NCI-H2171 treated with DMSO at 0.1 percent for 48 hours (cell line): Measurements from ENCODE around the gene AGPAT4.
"Not testable (repeated sequence)": the region's sequence is repeated elsewhere in the genome, so short reads cannot be mapped to it uniquely, and the experiment has no call there.

Experiments used
- DNase-seq: peaks from one replicate; lab custom pipeline; 2025; lab: John Stamatoyannopoulos, UW

The AGPAT4 gene

DNA sequence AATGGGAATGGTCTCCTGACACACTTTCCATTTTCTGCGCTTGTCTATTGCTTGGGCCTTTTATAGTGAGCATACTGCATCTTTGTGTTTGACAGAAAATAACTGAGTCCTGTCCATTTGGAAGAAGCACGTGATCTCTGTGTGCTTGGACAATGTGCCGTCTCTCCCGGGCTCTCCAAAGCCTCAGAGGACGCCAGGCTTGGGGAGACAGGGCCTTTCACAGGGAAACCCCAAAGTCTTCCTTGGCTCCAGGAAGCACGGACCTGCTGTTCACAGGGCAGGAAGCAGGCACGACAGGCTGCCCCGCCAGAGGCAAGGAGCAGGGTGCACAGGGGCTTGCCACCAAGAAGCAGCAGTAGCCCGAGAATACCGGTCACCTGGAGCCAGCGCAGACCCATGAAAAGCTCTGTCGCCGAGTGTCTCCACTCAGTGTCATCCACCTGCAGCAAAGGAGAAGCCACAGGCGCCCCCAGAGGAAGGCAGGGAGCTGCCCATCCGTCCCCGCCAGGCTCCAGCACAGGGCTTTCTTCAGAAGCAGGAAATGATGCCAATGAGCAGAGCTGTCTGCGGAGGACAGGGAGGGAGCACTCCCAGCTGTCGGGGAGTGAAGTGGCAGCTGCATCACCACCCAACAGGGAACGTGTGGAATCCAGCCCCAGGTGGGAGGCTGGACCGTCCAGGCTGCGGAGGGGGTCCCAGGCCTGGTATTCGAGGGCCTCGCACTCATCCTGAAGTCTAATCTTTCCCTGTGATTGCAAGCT lies 135.1 kb downstream of the AGPAT4 start:
- DNase-seq, result no peak

- no peak for DNase-seq
These were observed 135.9 kb downstream of the AGPAT4 start for GRCh38 chr6:161137839-161138542.

DNA sequence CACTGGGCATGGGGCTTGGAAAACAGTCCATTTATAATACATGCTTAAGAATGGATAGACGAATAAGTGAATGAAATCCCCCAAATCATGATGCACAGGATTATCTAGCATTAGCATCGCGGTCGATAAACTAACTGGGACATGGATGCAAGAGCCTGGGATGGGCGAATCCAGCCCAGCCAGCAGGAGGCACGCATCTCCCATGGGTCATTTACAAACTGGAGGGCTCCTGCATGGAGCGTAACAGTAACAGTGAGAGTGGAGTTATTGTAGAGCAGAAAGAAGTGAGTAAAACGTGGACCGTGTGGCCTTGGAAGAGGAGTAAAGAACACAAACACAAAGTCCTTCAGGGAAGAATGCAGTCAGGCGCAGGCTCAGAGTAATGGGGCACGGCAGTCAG lies 136.5 kb downstream of the AGPAT4 start:
- DNase-seq, result no peak

DNA sequence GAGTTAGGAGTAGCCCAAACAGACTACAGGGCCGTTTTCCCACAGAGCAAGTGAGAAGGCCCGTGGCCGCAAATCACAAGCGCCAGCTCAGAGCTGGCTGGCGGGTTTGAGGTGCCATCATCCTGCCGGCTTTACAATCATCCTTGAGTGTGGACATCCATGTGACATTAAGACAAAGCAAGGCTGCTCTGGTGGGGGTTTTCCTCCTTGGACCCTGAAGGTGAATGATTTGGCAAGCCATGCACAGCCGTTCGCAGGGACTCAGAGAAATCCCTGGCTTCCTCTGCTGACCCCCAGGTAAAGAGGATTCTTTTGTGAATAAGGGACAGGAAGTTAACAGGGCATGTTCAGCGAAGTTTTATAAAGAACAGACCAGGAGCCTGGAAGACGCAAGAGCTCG lies 137.2 kb downstream of the AGPAT4 start:
- no peak for DNase-seq

DNA sequence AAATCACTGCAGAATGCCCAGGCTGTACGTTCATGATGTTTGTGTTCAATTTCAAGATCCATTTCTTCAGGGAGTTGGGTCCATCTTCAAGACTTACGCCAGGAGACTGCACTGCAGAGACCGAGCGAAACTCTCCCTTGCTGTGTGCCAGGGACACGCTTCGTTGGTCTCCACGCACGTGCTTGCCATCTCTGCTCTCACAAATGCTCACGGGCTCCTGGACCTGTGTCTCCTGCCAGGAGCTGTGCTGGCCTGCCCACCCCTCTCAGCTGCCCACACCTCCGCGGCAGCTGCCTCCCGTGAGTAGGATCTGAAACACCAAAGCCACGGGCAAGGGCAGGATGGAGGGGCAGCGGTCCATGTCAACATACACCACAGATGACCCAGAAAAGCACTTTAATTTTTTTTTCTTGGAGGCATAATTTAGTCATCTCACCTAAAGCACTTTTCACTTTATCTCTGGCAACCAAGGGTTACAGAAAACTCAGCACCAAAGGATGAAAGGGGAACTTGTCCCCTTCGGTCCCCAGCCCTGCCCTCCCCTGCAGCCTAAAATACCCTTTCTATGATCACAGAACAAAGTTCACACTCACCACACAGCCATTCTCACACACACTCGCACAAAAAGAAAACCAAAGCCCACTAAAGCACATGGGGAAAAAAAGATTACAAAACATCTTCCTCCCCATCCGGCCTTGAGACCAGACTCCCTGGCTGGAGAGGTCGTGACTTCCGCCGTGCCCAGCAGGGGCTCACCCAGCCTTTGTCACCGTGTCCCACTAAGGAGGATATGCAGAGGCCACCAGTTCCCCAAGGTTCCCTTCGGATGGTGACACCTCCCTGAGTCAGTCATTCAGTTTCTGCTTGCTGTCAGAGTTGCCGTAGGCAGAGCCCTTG lies 137.9 kb downstream of the AGPAT4 start:
- no peak for DNase-seq

- DNase-seq, result no peak
These were observed 139.1 kb downstream of the AGPAT4 start for GRCh38 chr6:161134550-161135298.

GRCh38 chr6:161133963-161134362 lies 139.9 kb downstream of the AGPAT4 start:
- DNase-seq, result no peak

GRCh38 chr6:161132384-161132783 lies 141.5 kb downstream of the AGPAT4 start:
- DNase-seq, result no peak

DNA sequence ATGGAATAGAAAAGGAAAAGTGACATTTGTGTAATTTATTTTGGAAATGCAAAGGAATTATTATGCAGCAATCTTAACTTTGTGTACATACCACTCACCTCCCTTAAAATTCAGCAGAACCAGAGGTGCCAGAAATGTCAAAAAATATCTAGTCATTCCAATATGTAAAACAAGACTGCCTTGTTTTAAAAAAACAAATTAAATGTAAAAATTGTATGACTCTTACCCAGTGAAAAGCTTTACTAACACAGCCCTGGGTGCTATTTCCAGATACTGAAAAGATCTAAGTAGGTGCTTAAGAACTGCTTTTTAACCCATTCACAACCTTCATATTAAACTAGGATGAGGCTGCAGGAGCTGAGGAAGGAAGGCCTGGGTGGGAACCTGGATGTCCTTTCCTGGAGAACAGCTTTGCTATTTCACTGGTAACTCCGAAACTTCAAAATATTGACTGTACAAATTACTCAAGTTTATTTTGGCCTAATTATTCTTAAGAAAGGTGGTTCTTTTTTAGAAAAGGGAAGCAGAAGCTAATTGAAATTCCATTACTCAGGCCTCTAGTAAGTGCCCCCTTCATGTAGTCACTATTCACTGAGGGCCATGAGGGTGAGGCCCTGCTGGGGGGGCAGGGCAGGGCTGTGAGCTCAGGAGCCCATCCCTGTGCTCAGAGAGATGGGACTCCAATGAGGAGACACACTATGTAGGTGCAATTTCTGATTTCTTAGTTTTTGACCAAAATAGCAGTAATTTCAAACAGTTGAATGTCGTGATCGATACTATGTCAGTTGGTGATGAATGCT lies 142.7 kb downstream of the AGPAT4 start:
- DNase-seq, result no peak

GRCh38 chr6:161130541-161130940 lies 143.3 kb downstream of the AGPAT4 start:
- DNase-seq, result no peak

DNA sequence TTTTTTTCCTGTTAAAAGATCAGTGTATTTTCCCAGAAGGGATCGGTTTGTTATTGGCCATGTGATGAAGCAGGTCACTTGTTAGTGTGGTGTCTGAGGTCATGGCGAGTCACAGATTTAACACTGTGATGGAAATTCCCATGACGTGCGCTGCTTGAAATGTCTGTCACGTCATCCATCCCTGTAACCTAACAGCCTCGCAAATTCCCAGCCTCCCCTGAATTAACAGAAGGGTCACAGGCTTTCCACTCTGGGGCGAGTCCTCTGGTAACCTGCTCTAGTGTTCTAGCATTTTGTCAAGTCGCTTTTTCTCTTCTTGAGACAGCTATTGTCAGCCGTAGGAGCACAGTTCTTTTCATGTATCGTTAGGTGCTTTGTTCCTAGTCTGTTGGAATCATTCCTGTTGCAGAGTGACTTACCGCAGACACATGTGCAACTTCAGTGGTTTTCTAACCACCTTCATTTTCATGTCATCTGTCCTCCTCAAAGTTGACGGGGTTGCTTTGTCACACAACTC lies 145.1 kb downstream of the AGPAT4 start:
- no peak for DNase-seq

- no peak for DNase-seq
These were observed 145.6 kb downstream of the AGPAT4 start for GRCh38 chr6:161128230-161128629.

DNA sequence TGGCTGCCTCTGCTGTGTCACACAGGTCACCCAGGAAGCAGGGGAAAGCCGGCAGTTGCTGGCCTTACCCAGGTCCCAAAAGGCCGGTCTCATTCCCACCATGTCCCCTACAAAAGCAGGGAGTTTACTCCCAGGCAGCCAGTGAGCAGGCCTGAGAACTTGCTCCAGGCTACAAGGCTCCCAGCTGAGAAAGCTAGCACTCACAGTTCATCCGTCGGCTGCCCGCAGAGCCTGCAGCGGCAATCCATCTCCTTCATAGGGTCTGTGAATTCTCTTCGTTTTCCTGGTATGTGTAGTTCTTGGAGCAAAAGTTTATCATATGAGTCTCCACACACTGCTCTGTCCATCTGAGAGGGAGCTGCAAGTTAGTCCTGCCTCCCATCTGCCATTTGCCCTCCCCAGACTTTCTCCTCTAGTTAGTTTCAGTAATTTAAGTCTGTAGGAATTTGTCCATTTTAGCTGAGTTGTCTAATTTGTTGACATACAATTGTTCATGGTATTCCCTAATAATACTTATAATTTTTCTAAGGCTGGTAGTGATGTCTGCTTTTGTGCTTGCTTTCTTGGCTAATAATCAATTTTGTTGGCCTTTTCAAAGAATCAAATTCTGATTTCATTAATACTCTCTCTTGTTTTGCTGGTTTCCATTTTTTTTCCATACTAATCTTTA lies 146.7 kb downstream of the AGPAT4 start:
- no peak for DNase-seq

- no peak for DNase-seq
These were observed 148.3 kb downstream of the AGPAT4 start for GRCh38 chr6:161125591-161125990.

- DNase-seq, result not testable (repeated sequence)
These were observed 150.5 kb downstream of the AGPAT4 start for GRCh38 chr6:161123319-161123718.

- DNase-seq, result no peak
These were observed 155.9 kb downstream of the AGPAT4 start for GRCh38 chr6:161117942-161118341.

- no peak for DNase-seq
These were observed 156.6 kb downstream of the AGPAT4 start for GRCh38 chr6:161117308-161117707.

DNA sequence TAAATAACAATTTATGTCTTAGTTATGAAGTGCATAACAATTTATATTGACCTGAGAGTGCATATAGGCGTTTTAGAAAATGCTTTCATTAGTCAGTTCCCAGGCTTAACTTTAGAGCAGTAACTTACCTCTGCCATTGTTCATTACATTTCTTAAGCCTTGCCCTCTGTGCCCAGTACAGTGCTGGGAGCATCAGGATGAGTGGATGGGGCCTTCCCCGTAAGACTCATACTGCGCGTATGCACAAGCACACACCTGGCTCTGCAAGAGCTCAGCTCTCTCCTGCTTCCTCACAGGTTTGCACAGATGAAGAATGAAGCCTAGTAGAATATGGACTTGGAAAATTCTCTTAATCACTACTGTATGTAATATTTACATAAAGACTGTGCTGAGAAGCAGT lies 157.3 kb downstream of the AGPAT4 start:
- DNase-seq, result no peak

DNA sequence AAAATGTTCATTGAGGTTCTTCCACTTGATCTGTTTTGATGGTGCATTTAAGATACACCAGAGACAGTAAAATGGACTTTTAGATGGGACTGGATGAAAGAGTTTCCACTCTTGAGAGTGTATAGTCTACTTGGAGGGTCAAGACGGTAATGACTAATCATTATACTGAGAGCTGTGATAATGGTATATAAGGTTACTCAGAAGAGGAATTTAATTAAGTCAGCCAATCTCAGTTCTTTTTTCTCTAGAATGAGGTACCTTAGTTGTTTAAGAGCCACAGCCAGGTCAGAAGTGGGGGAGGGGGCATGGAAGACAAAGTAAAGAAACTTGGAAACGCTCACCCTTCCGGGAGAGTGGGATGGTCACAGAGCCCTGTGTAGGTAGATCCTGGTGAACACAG lies 158.4 kb downstream of the AGPAT4 start:
- no peak for DNase-seq

DNA sequence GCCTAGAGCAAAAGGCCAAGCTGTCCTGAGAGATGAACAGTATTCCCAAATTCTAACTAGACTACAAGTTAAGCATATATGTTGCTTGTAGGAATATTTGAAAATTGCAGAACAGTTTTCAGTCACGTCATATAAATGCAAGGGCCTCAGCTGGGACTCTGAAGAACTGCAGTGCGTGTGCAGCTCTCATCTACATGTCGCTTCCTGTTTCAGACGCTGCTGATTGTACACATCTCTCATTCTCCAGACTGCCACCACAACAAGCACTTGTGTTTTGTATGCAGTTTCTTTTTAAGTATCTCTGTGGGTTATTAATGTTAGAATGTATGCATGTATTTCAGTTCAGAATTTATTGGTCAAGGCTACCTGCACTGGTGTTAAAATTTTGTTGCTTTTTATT lies 162.6 kb downstream of the AGPAT4 start:
- no peak for DNase-seq
